H7 (cell line): ENCODE measurements around the gene MOK. TPM values are rescaled to one million over a fixed set of nuclear protein-coding genes. Genes with fewer than 3 reads are reported as not detected.

Experiments
- DNase-seq: peaks from one replicate; pipeline ENCODE4 v3.0.0; 2012
- H3K27me3 ChIP-seq: 2 replicates; pipeline ENCODE4 v1.6.0; 2011; ENCODE audit warnings: mild to moderate bottlenecking, low read length; ENCODE audit not compliant: control insufficient read depth, insufficient read depth
- H3K36me3 ChIP-seq: replicated peaks from 2 replicates; pipeline ENCODE4 v1.5.1; 2011; ENCODE audit warnings: low read length; ENCODE audit not compliant: control insufficient read depth, insufficient read depth
- H3K4me3 ChIP-seq: 2 replicates; pipeline ENCODE4 v1.5.1; 2011; ENCODE audit warnings: low read depth, mild to moderate bottlenecking, control low read depth, low read length, moderate library complexity; ENCODE audit not compliant: insufficient read depth
- total RNA-seq: library from RNA; depleted of rRNA; stranded (reverse); fragments of >200 nt; shearing (Covaris generic); gene quantifications from 2 replicates; pipeline ENCODE4 v1.2.3, GENCODE V29; 2014

MOK gene
- total RNA-seq, 1 experiment from 2014 or later: 2.2 TPM

GRCh38 chr14:102283631-102284129, 21.3 kb downstream of the MOK start:
- Histone ChIP-seq H3K4me3 (no peak overlapping the region), H3K36me3 (no peaks in the 10 kb centered on the region), H3K27me3 (no peaks in the 10 kb centered on the region)
- DNase-seq: no peak

GRCh38 chr14:102282751-102283465, 22.1 kb downstream of the MOK start:
- Histone ChIP-seq H3K4me3 (no peak overlapping the region), H3K27me3 (no peaks in the 10 kb centered on the region), H3K36me3 (no peaks in the 10 kb centered on the region)
- DNase-seq: no peak

- H3K36me3 ChIP-seq: no peaks in the 10 kb centered on the region
- DNase-seq: no peak
- no peaks in the 10 kb centered on the region for H3K27me3 ChIP-seq
- H3K4me3 ChIP-seq: no peak overlapping the region
Measured at GRCh38 chr14:102280376-102280962, 24.5 kb downstream of the MOK start.

DNA sequence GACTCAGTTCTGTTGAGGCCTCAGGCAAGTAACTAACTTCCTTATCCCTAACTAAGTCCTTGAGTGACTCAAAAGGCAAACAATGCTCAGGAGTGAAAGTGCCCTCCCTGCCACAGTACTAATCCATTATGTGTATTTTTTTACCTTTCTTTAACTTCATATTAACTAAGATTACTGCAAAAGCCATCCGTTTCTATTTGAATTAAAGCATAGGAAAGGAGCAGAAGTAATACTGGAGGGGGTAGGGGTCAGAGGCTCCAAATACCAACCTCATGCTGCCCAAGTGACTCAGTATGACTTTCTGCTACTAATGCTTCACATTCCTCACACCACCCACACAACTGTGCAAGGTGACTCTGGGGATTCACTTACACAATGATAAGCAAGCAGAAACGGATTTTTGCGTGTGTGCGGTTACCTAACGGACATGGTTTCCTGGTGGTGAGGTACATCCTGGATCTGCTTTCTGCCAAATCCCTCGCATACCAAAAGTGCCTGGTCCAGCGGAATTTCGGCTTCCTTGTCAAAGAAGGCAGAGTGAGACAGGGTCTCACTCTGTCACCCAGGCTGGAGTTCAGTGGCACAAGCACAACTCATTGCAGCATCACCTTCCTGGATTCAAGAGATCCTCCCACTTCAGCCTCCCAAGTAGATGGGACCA, 25.1 kb downstream of the MOK start:
- no peak overlapping the region for H3K4me3 ChIP-seq
- H3K36me3 ChIP-seq: no peaks in the 10 kb centered on the region
- DNase-seq: no peak
- no peaks in the 10 kb centered on the region for H3K27me3 ChIP-seq

GRCh38 chr14:102279282-102279681, 25.7 kb downstream of the MOK start:
- Histone ChIP-seq H3K27me3 (no peaks in the 10 kb centered on the region), H3K36me3 (no peaks in the 10 kb centered on the region), H3K4me3 (no peak overlapping the region)
- DNase-seq: no peak

GRCh38 chr14:102278631-102278935, 26.4 kb downstream of the MOK start:
- DNase-seq: no peak
- Histone ChIP-seq H3K4me3 (no peak overlapping the region), H3K27me3 (no peaks in the 10 kb centered on the region), H3K36me3 (no peaks in the 10 kb centered on the region)

DNA sequence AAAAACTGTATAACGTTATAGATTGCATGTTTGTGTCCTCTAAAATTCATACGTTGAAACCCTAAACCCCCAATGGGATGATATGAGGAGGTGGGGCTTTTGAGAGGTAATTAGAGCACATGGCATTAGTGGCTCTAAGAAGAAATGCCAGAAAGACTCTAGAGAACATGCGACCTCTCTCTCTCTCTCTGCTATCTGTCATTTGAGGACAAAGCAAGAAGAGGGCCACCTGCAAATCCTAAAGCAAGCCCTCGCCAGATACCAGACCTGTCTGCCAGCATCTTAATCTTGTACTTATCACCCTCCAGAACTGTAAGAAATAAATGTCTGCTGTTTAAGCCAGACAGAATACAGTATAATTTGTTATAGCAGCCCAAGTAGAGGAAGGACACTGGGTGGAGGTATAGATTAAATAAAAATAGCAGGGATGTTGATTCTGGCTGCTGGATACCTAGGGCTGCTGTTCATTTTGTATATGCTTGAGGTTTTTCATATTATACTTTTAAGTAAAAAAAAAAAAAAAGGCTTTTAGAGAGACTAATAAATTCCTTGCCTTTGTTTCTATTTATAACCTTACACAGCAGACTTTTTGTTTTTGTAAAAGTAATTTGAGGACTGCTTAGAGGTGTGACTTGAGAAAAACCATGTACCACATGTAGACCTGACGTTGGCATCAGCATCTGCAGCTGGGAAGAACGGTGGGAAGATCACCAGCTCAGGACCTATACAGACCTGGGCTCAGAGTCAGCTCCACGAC, 26.9 kb downstream of the MOK start:
- no peak for DNase-seq
- no peaks in the 10 kb centered on the region for H3K27me3 ChIP-seq
- no peak overlapping the region for H3K4me3 ChIP-seq
- no peaks in the 10 kb centered on the region for H3K36me3 ChIP-seq

DNA sequence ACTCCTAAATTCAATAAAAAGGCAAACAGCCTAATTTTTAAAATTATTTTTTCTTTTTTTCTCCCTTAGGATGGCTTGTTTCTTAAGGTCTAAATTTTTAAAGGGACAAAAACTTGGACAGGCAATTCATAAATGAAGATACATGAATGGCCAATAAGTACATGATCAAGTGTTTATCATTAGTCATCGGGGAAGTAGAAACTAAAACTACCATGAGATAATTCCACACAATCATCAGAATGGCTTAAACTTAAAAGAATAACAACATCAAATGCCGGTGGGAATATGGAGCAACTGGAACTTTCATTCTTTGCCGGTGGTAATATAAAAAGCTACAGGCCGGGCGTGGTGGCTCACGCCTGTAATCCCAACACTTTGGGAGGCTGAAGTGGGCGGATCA, 29.1 kb downstream of the MOK start:
- Histone ChIP-seq H3K4me3 (no peak overlapping the region), H3K27me3 (no peaks in the 10 kb centered on the region), H3K36me3 (no peaks in the 10 kb centered on the region)
- no peak for DNase-seq

GRCh38 chr14:102272392-102272791, 32.6 kb downstream of the MOK start:
- Histone ChIP-seq H3K27me3 (no peaks in the 10 kb centered on the region), H3K4me3 (no peak overlapping the region), H3K36me3 (no peaks in the 10 kb centered on the region)
- no peak for DNase-seq

DNA sequence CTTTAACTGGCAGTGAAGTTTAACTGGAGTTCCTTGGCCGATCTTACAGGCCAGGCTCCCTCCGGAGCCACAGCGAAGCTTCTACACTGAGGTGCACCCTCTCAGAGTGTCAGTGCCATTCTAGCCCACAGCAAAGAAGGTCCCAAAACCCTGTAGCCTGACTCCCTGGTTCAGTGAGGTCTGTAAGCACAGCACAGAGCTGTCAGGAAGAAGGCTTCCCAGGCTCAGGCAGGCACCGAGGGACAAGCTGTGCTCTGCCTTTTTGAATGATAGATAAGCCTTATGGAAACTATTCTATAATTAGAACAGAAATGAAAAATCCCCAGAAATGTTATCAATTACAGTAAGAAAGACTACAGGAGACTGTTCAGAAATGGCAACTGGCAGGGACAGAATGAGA, 40.2 kb downstream of the MOK start:
- Histone ChIP-seq H3K27me3 (no peaks in the 10 kb centered on the region), H3K36me3 (no peaks in the 10 kb centered on the region), H3K4me3 (no peak overlapping the region)
- DNase-seq: no peak

DNA sequence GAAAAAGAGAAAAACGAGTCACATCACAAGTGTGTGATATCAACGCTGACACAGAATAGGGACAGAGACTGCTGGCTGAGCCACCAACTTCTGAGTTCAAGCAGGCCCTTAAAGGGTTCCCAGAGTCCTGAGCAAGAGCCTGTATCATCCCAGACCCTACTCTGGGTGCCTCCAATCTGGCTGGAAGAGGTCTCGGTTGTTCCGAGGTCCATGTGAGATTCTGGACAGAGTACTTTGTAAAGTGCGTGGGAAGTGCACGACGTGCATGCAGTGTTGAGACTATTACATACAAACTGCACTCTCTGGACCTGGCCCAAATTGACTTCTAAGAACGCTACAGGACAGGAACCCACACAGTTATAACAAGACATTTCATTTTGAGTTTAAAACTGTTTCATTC, 40.6 kb downstream of the MOK start:
- Histone ChIP-seq H3K27me3 (no peaks in the 10 kb centered on the region), H3K36me3 (no peaks in the 10 kb centered on the region), H3K4me3 (no peak overlapping the region)
- DNase-seq: no peak

DNA sequence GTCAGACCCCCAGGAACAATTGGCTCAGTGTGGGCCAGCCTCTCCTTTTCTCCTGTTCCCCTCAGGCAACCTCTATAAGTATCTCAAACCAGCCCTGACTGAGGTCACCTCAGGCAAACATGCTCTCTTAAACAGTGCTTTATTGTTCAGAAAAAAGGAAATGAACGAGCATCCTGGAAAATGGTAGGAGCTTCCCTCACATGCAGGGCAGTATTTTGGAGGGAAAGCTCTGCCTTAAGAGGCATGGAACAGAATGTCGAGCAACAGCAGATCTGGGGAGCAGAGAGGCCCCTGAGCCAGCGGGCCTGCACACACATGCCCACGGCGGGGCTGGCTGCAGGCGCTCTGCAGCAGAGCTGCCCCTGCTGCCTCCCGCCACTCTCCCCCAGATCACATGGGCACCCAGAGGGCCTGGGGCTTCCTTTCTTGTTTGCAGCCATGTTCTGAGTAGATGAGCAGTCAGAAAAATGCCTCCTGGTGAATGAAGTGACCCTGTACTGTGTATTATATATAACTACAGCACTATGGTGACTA, 42.0 kb downstream of the MOK start:
- Histone ChIP-seq H3K27me3 (no peaks in the 10 kb centered on the region), H3K4me3 (no peak overlapping the region), H3K36me3 (no peaks in the 10 kb centered on the region)
- peak; percentile 71 for DNase-seq

DNA sequence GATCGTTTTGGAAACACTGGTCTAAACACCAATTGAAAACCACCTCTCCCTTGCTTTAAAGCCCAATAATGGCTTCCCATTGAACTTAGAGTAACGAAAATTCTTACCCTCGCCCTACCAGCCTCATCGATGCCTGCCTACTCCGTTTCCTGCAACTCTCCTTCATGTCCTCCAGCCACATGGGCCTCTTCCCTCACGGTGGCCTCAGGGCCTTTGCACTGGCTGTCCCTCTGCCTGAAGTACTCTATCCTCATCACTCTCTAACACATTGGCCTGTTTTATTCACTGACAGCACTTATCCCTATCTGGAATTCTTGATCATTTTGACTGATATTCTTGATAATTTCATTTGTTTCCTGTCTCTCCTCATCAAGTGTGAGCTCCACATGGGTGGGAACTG, 46.8 kb downstream of the MOK start:
- Histone ChIP-seq H3K27me3 (no peaks in the 10 kb centered on the region), H3K36me3 (no peaks in the 10 kb centered on the region), H3K4me3 (no peak overlapping the region)
- no peak for DNase-seq

DNA sequence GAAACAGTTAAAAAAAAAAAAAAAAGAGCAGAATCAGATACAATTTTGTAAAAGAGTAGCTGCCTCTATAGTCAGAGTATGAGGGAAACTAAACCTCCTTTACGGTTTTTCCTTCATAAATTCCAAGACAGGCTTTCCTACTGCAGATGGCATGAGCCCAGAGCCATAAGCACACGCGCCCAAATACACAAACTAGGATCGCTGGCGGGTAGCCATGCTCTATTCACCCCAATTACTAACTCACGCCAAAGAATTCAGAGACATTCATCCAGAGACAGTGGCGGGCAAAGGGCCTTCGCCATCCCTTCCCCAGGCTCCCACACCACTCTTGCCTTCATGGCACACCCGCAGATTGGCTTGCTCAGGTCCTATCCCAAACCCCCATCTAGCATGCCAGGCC, 48.2 kb downstream of the MOK start:
- no peak for DNase-seq
- H3K27me3 ChIP-seq: no peaks in the 10 kb centered on the region
- no peaks in the 10 kb centered on the region for H3K36me3 ChIP-seq
- H3K4me3 ChIP-seq: no peak overlapping the region
